Measurements from ENCODE around the gene SEPTIN8. TPM values are rescaled to one million over a fixed set of nuclear protein-coding genes. Genes with fewer than 3 reads are reported as not detected.

Gene SEPTIN8
- total RNA-seq, 4 donors from 2014 or later: 33.6 to 85.8 (median 56.2) TPM

DNA sequence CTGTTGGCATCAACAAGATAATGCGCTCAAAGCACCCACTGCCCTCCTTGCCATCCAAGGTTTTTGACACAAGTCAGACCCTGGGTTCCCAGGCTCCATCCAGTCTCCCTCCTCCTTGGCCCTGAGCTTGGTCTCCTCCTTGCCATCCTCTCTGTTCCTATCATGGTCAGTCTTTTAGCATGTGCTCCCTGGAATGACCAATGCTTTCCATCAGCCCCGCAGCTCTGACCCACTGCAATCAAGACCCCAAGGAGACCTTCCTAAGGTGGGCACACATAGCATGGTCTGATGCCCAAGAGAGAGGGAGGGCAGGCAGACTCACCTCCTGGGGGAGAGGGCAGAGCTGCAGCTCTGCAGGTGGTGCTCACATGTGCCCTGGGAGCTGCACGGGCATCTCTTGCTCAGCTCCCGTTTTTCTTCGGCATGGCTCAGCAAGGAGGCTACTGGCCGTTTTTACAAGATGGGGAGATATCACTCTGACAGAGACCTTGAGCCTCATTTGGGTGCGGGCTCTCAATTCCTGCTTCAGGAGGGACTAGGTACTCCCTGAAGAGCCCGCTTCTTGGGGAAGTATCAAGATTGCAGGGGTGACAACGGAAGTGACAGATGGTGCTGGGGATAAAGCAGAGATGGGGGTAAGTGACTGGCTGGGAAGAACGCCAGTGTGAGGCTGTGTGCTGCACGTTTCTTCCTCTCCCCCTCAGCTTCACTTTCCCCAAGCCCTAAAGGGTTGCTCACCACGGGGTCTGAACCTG, 3.3 kb downstream of the SEPTIN8 start:
- Histone ChIP-seq H3K27ac (no peak overlapping the region), H3K4me3 (no peak overlapping the region), H3K9me3 (no peaks in the 10 kb centered on the region), H3K4me1 (peaks cover 0 to 39% (median 7%) of the 10 kb centered on the region in 4 donors), H3K36me3 (no peaks in the 10 kb centered on the region), H3K27me3 (no peaks in the 10 kb centered on the region)
- DNase-seq: peak in 1 of 3 donors; percentile 40
- TF ChIP-seq POLR2A (IDR thresholded peaks at IDR 0.05): no peak
- TF ChIP-seq, protein P1, sequence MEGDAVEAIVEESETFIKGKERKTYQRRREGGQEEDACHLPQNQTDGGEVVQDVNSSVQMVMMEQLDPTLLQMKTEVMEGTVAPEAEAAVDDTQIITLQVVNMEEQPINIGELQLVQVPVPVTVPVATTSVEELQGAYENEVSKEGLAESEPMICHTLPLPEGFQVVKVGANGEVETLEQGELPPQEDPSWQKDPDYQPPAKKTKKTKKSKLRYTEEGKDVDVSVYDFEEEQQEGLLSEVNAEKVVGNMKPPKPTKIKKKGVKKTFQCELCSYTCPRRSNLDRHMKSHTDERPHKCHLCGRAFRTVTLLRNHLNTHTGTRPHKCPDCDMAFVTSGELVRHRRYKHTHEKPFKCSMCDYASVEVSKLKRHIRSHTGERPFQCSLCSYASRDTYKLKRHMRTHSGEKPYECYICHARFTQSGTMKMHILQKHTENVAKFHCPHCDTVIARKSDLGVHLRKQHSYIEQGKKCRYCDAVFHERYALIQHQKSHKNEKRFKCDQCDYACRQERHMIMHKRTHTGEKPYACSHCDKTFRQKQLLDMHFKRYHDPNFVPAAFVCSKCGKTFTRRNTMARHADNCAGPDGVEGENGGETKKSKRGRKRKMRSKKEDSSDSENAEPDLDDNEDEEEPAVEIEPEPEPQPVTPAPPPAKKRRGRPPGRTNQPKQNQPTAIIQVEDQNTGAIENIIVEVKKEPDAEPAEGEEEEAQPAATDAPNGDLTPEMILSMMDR (IDR thresholded peaks at IDR 0.05): no peak

DNA sequence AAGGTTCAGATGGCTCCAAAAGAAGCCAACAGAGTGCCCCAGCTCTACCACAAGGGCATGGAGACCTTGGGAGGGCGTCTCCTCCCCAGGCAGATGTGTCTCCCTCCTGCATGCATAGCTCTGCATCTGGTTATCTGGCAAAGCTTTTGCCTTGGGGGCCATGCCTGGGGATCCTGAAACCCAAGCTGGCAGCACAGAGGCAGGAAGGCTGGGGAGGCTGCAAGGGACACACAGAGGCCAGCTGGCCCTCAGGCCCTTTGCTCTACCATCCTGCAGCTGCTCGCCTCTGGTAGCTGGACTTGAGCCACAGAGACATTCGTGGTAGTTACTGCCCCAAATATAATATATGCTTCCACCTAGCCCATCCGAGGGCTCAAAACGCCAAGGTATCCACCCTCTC, 3.9 kb downstream of the SEPTIN8 start:
- Histone ChIP-seq H3K27me3 (no peaks in the 10 kb centered on the region), H3K27ac (no peak overlapping the region), H3K36me3 (no peaks in the 10 kb centered on the region), H3K4me1 (peaks cover 0 to 43% (median 7%) of the 10 kb centered on the region in 4 donors), H3K9me3 (no peaks in the 10 kb centered on the region), H3K4me3 (no peak overlapping the region)
- TF ChIP-seq POLR2A (IDR thresholded peaks at IDR 0.05): no peak
- TF ChIP-seq, protein P1 (IDR thresholded peaks at IDR 0.05): no peak
- peak in 1 of 3 donors; percentile 19 for DNase-seq

DNA sequence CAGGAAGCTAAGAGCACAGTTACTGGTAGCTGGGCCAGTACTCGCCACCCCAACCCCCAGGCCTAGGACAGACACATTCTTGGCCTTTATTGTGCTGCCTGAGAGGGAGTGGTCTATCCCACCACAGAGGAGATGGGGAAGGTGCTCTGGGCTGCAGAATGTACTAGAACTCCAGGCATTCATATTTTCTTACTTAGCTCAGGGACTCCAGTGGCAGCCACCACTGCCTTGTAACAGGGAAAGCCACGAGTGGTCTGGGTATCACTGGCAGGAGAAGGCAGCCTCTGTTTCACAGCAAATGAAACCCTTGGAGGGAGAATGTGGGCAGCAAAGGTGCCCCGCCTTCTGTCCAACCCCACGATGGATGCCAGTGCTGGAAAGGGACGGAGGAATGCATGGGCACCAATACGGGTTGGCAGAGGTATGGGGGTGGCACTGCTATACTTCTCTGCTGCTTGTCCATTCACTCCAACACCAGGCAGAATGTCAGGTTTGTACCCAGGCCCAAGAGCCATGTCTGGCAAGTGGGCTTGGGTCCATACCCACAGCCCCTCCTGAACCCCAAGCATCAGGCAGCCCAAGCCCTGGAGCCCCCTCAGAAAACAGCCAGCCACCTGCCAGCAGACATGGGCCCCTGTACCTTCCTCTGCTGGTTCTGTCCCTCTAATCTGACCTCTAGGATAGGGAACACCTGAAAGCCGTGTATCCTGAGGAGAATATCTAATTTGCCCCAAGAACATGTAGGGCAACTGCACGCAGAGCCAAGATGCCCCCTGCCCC, 4.6 kb downstream of the SEPTIN8 start:
- Histone ChIP-seq H3K4me1 (peaks cover 0 to 40% (median 4%) of the 10 kb centered on the region in 4 donors), H3K9me3 (no peaks in the 10 kb centered on the region), H3K27me3 (no peaks in the 10 kb centered on the region), H3K4me3 (no peak overlapping the region), H3K36me3 (no peaks in the 10 kb centered on the region), H3K27ac (peak overlapping the region in 1 of 4 donors; percentile 42)
- DNase-seq: peak in 1 of 3 donors; percentile 28
- TF ChIP-seq, protein P1 (IDR thresholded peaks at IDR 0.05): no peak
- TF ChIP-seq POLR2A (IDR thresholded peaks at IDR 0.05): no peak

DNA sequence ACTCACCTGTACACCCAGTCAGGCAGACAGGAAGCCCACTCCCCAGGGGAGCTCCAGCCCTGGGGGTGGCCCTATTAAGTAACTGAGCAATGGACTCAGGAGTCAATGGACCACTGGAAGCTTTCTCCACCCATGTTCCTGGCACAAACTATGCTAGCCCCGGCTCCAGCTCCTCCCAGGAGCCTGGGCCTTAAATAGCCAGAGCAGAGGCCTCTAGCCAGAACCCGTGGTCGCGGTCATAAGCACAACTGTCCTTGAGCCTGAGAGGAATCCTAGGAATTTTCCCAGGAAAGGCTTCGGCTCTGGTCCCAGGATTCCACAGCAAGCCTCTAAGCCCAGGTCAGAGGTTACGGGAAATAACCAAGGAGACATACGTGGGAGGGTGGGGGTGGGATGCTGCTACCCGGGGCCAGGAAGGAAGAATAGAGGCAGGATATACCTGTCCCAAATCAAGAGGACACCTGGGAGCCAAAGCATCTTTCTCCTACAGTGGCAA, 5.5 kb downstream of the SEPTIN8 start:
- DNase-seq: peak in 1 of 3 donors; percentile 44
- peak overlapping the region in 2 of 4 donors; percentile 10 to 42 for H3K27ac ChIP-seq
- peaks cover 0 to 40% (median under 1%) of the 10 kb centered on the region in 4 donors for H3K4me1 ChIP-seq

DNA sequence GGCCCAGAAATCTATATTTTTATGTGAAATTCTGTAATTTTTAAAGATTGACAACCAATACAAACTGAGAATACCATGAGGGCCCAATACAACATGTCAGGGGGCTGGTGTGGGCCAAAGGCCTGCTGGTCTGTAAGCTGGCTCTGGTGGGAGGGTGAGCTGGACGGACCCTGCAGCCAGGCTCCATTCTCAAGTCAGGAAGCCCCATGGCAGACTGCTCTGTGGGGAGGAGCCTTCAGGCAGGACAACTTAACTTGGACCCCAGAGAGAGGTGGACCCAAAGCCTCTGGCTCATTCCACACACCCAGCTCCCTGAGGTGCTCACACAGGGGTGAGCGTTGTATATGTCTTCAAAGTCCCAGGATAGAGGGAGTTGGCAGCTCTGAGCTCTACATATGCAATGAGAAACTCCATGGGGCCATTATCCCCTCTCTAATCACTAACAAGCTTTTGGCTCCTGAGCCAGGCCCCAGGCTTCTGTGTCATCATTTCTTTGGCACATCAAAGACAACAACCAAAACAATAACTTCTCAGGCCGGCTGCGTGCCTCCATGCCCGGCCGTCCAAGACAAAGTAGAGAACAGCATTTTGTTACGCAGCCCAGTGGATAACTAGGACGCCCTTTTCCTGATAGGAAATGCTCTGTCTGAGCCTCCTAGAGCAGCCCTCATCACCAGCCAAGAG, 6.4 kb downstream of the SEPTIN8 start:
- no peaks in the 10 kb centered on the region for H3K27me3 ChIP-seq
- H3K27ac ChIP-seq: peak overlapping the region in 1 of 4 donors; percentile 18
- peaks cover 0 to 31% (median 0%) of the 10 kb centered on the region in 4 donors for H3K4me1 ChIP-seq
- TF ChIP-seq POLR2A (IDR thresholded peaks at IDR 0.05): no peak
- TF ChIP-seq, protein P1 (IDR thresholded peaks at IDR 0.05): no peak
- no peak overlapping the region for H3K4me3 ChIP-seq
- peak in 2 of 3 donors; percentile 24 to 34 for DNase-seq
- no peaks in the 10 kb centered on the region for H3K9me3 ChIP-seq
- H3K36me3 ChIP-seq: no peaks in the 10 kb centered on the region

More for the DNA sequence above, 5.5 kb downstream of the SEPTIN8 start:
- H3K9me3 ChIP-seq: no peaks in the 10 kb centered on the region
- no peaks in the 10 kb centered on the region for H3K27me3 ChIP-seq
- H3K36me3 ChIP-seq: no peaks in the 10 kb centered on the region
- TF ChIP-seq, protein P1 (IDR thresholded peaks at IDR 0.05): no peak
- TF ChIP-seq POLR2A (IDR thresholded peaks at IDR 0.05): no peak
- H3K4me3 ChIP-seq: no peak overlapping the region

All from Peyer's patch (tissue), 4 donors.